ENCODE measurements around the gene ZNF787. TPM values are rescaled to one million over a fixed set of nuclear protein-coding genes. Genes with fewer than 3 reads are reported as not detected.

ZNF787 gene
- total RNA-seq, 2 donors from 2014 or later: 32.2 to 32.5 TPM

GRCh38 chr19:56133858-56134653 is 13.0 kb upstream of the ZNF787 start:
- Mint-ChIP-seq H3K9me3 (no peaks in the 10 kb centered on the region), H3K36me3 (no peaks in the 10 kb centered on the region), H3K27ac (peak overlapping the region in 1 of 2 donors; percentile 69)
- ATAC-seq (no peak), DNase-seq (ENCODE audit: low spot score in 2 of 2) (no peak)

- Mint-ChIP-seq H3K36me3 (no peaks in the 10 kb centered on the region), H3K9me3 (no peaks in the 10 kb centered on the region), H3K27ac (peak overlapping the region in 1 of 2 donors; percentile 36)
- ATAC-seq (no peak), DNase-seq (ENCODE audit: low spot score in 2 of 2) (no peak)
Measured at GRCh38 chr19:56132316-56132822, 11.3 kb upstream of the ZNF787 start.

GRCh38 chr19:56131651-56132050 is 10.6 kb upstream of the ZNF787 start:
- DNase-seq (ENCODE audit: low spot score in 2 of 2) (no peak), ATAC-seq (no peak)
- Mint-ChIP-seq H3K9me3 (no peaks in the 10 kb centered on the region), H3K36me3 (no peaks in the 10 kb centered on the region), H3K27ac (no peak overlapping the region)

GRCh38 chr19:56130006-56130405 is 8.9 kb upstream of the ZNF787 start:
- ATAC-seq (no peak), DNase-seq (ENCODE audit: low spot score in 2 of 2) (no peak)
- no peak overlapping the region for H3K27ac Mint-ChIP-seq
- H3K9me3 Mint-ChIP-seq: no peaks in the 10 kb centered on the region
- no peaks in the 10 kb centered on the region for H3K36me3 Mint-ChIP-seq

GRCh38 chr19:56126983-56127780 is 6.1 kb upstream of the ZNF787 start:
- no peak for DNase-seq (ENCODE audit: low spot score in 2 of 2)
- no peaks in the 10 kb centered on the region for H3K9me3 Mint-ChIP-seq
- H3K27ac Mint-ChIP-seq: no peak overlapping the region
- H3K36me3 Mint-ChIP-seq: no peaks in the 10 kb centered on the region
- no peak for ATAC-seq

GRCh38 chr19:56125806-56126590 is 4.9 kb upstream of the ZNF787 start:
- DNase-seq (ENCODE audit: low spot score in 2 of 2): no peak
- no peaks in the 10 kb centered on the region for H3K9me3 Mint-ChIP-seq
- no peak overlapping the region for H3K27ac Mint-ChIP-seq
- no peak for ATAC-seq
- H3K36me3 Mint-ChIP-seq: no peaks in the 10 kb centered on the region

- H3K27ac Mint-ChIP-seq: no peak overlapping the region
- peaks cover 0 to 6% of the 10 kb centered on the region in 2 donors for H3K36me3 Mint-ChIP-seq
- ATAC-seq (no peak), DNase-seq (ENCODE audit: low spot score in 2 of 2) (no peak)
- no peaks in the 10 kb centered on the region for H3K9me3 Mint-ChIP-seq
Measured at GRCh38 chr19:56124578-56124977, 3.5 kb upstream of the ZNF787 start.

GRCh38 chr19:56123266-56123891 is 2.3 kb upstream of the ZNF787 start:
- H3K27ac Mint-ChIP-seq: peak overlapping the region in 1 of 2 donors; percentile 22
- no peaks in the 10 kb centered on the region for H3K9me3 Mint-ChIP-seq
- DNase-seq (ENCODE audit: low spot score in 2 of 2) (no peak), ATAC-seq (no peak)
- H3K36me3 Mint-ChIP-seq: peaks cover 6 to 7% of the 10 kb centered on the region in 2 donors

- Mint-ChIP-seq H3K36me3 (peaks cover 6 to 7% of the 10 kb centered on the region in 2 donors), H3K9me3 (no peaks in the 10 kb centered on the region), H3K27ac (peak overlapping the region; percentile 96 to 98)
- peak; percentile 78 to 86 for DNase-seq (ENCODE audit: low spot score in 2 of 2)
- ATAC-seq: peak; percentile 44 to 74
Measured at GRCh38 chr19:56120371-56121179, 520 bp downstream of the ZNF787 start.

GRCh38 chr19:56120002-56120370 is 1.1 kb downstream of the ZNF787 start:
- H3K27ac Mint-ChIP-seq: peak overlapping the region; percentile 96 to 98
- DNase-seq (ENCODE audit: low spot score in 2 of 2) (no peak), ATAC-seq (no peak)
- H3K9me3 Mint-ChIP-seq: no peaks in the 10 kb centered on the region
- peaks cover 6 to 7% of the 10 kb centered on the region in 2 donors for H3K36me3 Mint-ChIP-seq

- Mint-ChIP-seq H3K36me3 (peaks cover 6 to 7% of the 10 kb centered on the region in 2 donors), H3K27ac (peak overlapping the region; percentile 96 to 98), H3K9me3 (no peaks in the 10 kb centered on the region)
- no peak for DNase-seq (ENCODE audit: low spot score in 2 of 2)
- no peak for ATAC-seq
Measured at GRCh38 chr19:56119582-56119978, 1.5 kb downstream of the ZNF787 start.

GRCh38 chr19:56118666-56119581 is 2.2 kb downstream of the ZNF787 start:
- H3K36me3 Mint-ChIP-seq: peaks cover 6 to 7% of the 10 kb centered on the region in 2 donors
- H3K9me3 Mint-ChIP-seq: no peaks in the 10 kb centered on the region
- no peak for DNase-seq (ENCODE audit: low spot score in 2 of 2)
- no peak for ATAC-seq
- peak overlapping the region; percentile 90 to 98 for H3K27ac Mint-ChIP-seq

GRCh38 chr19:56117889-56118288 is 3.2 kb downstream of the ZNF787 start:
- peak overlapping the region in 1 of 2 donors; percentile 68 for H3K27ac Mint-ChIP-seq
- DNase-seq (ENCODE audit: low spot score in 2 of 2): no peak
- ATAC-seq: no peak
- H3K36me3 Mint-ChIP-seq: peaks cover 6 to 7% of the 10 kb centered on the region in 2 donors
- H3K9me3 Mint-ChIP-seq: no peaks in the 10 kb centered on the region

GRCh38 chr19:56117376-56117884 is 3.7 kb downstream of the ZNF787 start:
- H3K9me3 Mint-ChIP-seq: no peaks in the 10 kb centered on the region
- DNase-seq (ENCODE audit: low spot score in 2 of 2) (no peak), ATAC-seq (no peak)
- peaks cover 6 to 7% of the 10 kb centered on the region in 2 donors for H3K36me3 Mint-ChIP-seq
- peak overlapping the region in 1 of 2 donors; percentile 68 for H3K27ac Mint-ChIP-seq
